HEK293 (cell line): ENCODE measurements around the gene ZNF439.
"Not testable (repeated sequence)": the region's sequence is repeated elsewhere in the genome, so short reads cannot be mapped to it uniquely, and the experiment has no call there.

Experiments
- CTCF ChIA-PET: fragments of 350-600 bp; formaldehyde crosslinking; extraction: SDS; loops from one replicate; lab custom pipeline; 2021; ENCODE audit warnings: antibody characterized with exemption; lab: Yijun Ruan, JAX
- POLR2A ChIA-PET: fragments of 300-600 bp; formaldehyde crosslinking; extraction: SDS; loops from one replicate; lab custom pipeline; 2020; ENCODE audit warnings: antibody characterized with exemption, inconsistent platforms; lab: Yijun Ruan, JAX
- H3K27ac ChIP-seq: fragments of 200-500 bp; sonication (Bioruptor generic); 2 replicates; pipeline ENCODE4 v1.5.1; 2014; ENCODE audit warnings: low read depth, low read length, control low read depth, inconsistent platforms; ENCODE audit errors: extremely low read depth
- H3K36me3 ChIP-seq, 2 experiments: fragments of 200-500 bp in 1 of 2; sonication (Bioruptor generic) in 1 of 2; 1 replicate in 1 of 2; 2 replicates in 1 of 2; pipeline ENCODE4 v1.5.1; 2014 to 2017; ENCODE audit warnings: inconsistent platforms in 2 of 2, low read length in 2 of 2; ENCODE audit not compliant: control insufficient read depth in 2 of 2, insufficient read depth in 1 of 2
- H3K4me1 ChIP-seq: fragments of 200-500 bp; sonication (Bioruptor generic); 2 replicates; pipeline ENCODE4 v1.5.1; 2014; ENCODE audit warnings: mild to moderate bottlenecking, low read length, inconsistent platforms; ENCODE audit not compliant: control insufficient read depth, insufficient read depth
- H3K4me3 ChIP-seq: 2 replicates; pipeline ENCODE4 v1.5.1; 2011; ENCODE audit warnings: low read depth, mild to moderate bottlenecking, control low read depth, low read length, moderate library complexity
- H3K9me3 ChIP-seq: fragments of 200-500 bp; sonication (Bioruptor generic); 2 replicates; pipeline ENCODE4 v1.5.1; 2014; ENCODE audit warnings: low read depth, low read length, inconsistent platforms; ENCODE audit not compliant: control insufficient read depth, insufficient read depth
- BCL11B ChIP-seq: fragments of 450-650 bp; formaldehyde crosslinking; IDR thresholded peaks from 2 replicates; pipeline ENCODE4 v1.5.1; 2016; ENCODE audit warnings: low read depth, missing biosample characterization, missing genetic modification characterization
- BCL6B ChIP-seq: fragments of 450-650 bp; formaldehyde crosslinking; IDR thresholded peaks from 2 replicates; pipeline ENCODE4 v1.5.1; 2017; ENCODE audit warnings: missing biosample characterization, missing genetic modification characterization
- KLF10 ChIP-seq: fragments of 450-650 bp; IDR thresholded peaks from 2 replicates; pipeline ENCODE4 v1.5.1; 2018; ENCODE audit warnings: missing biosample characterization, mild to moderate bottlenecking, missing genetic modification characterization
- MEIS1 ChIP-seq: sonication (generic); formaldehyde crosslinking; IDR thresholded peaks from 2 replicates; pipeline ENCODE4 v1.8.1; 2022; ENCODE audit warnings: missing genetic modification reagents, mild to moderate bottlenecking, borderline replicate concordance
- REST ChIP-seq: fragments of 450-650 bp; formaldehyde crosslinking; IDR thresholded peaks from 2 replicates; pipeline ENCODE4 v1.5.1; 2016; ENCODE audit warnings: missing biosample characterization, missing genetic modification characterization
- SETDB1 ChIP-seq: IDR thresholded peaks from one replicate; pipeline ENCODE4 v1.6.1; 2017; ENCODE audit warnings: mild to moderate bottlenecking, low read length, moderate library complexity, mixed read lengths; ENCODE audit not compliant: insufficient read length
- SP2 ChIP-seq: fragments of 450-650 bp; formaldehyde crosslinking; IDR thresholded peaks from 2 replicates; pipeline ENCODE4 v1.5.1; 2016; ENCODE audit warnings: missing biosample characterization, missing genetic modification characterization
- SP3 ChIP-seq: fragments of 450-650 bp; formaldehyde crosslinking; IDR thresholded peaks from 2 replicates; pipeline ENCODE4 v1.5.1; 2016; ENCODE audit warnings: missing biosample characterization, missing genetic modification characterization
- ZBTB1 ChIP-seq: fragments of 450-650 bp; formaldehyde crosslinking; IDR thresholded peaks from 2 replicates; pipeline ENCODE4 v1.5.1; 2016; ENCODE audit warnings: missing biosample characterization, missing genetic modification characterization
- ZBTB7A ChIP-seq: fragments of 450-650 bp; formaldehyde crosslinking; IDR thresholded peaks from 2 replicates; pipeline ENCODE4 v1.5.1; 2016; ENCODE audit warnings: low read depth, missing biosample characterization, missing genetic modification characterization
- ZIC2 ChIP-seq: fragments of 450-650 bp; formaldehyde crosslinking; IDR thresholded peaks from 2 replicates; pipeline ENCODE4 v1.5.1; 2016; ENCODE audit warnings: missing biosample characterization, missing genetic modification characterization
- ZNF140 ChIP-seq: fragments of 450-650 bp; formaldehyde crosslinking; IDR thresholded peaks from 2 replicates; pipeline ENCODE4 v1.5.1; 2016; ENCODE audit warnings: missing biosample characterization, missing genetic modification characterization
- ZNF174 ChIP-seq: fragments of 450-650 bp; formaldehyde crosslinking; IDR thresholded peaks from 2 replicates; pipeline ENCODE4 v1.5.0; 2017; ENCODE audit warnings: missing biosample characterization, mild to moderate bottlenecking, missing genetic modification characterization
- ZNF175 ChIP-seq: fragments of 450-650 bp; formaldehyde crosslinking; IDR thresholded peaks from 2 replicates; pipeline ENCODE4 v1.5.1; 2016; ENCODE audit warnings: missing biosample characterization, missing genetic modification characterization
- ZNF202 ChIP-seq: fragments of 450-650 bp; formaldehyde crosslinking; IDR thresholded peaks from 2 replicates; pipeline ENCODE4 v1.5.1; 2016; ENCODE audit warnings: missing biosample characterization, missing genetic modification characterization, borderline replicate concordance
- ZNF221 ChIP-seq: fragments of 450-650 bp; formaldehyde crosslinking; IDR thresholded peaks from 2 replicates; pipeline ENCODE4 v1.5.1; 2017; ENCODE audit warnings: missing biosample characterization, missing genetic modification characterization, borderline replicate concordance
- ZNF23 ChIP-seq: fragments of 450-650 bp; formaldehyde crosslinking; IDR thresholded peaks from 2 replicates; pipeline ENCODE4 v1.5.1; 2016; ENCODE audit warnings: missing biosample characterization, missing genetic modification characterization, borderline replicate concordance
- ZNF248 ChIP-seq: fragments of 450-650 bp; formaldehyde crosslinking; IDR thresholded peaks from 2 replicates; pipeline ENCODE4 v1.5.1; 2017; ENCODE audit warnings: missing biosample characterization, missing genetic modification characterization
- ZNF37A ChIP-seq: fragments of 450-650 bp; IDR thresholded peaks from 2 replicates; pipeline ENCODE4 v1.5.1; 2018; ENCODE audit warnings: missing biosample characterization, missing genetic modification characterization
- ZNF530 ChIP-seq: fragments of 450-650 bp; formaldehyde crosslinking; IDR thresholded peaks from 2 replicates; pipeline ENCODE4 v1.5.1; 2016; ENCODE audit warnings: low read depth, missing biosample characterization, missing genetic modification characterization
- ZNF585B ChIP-seq: fragments of 450-650 bp; formaldehyde crosslinking; IDR thresholded peaks from 2 replicates; pipeline ENCODE4 v1.5.1; 2016; ENCODE audit warnings: missing biosample characterization, missing genetic modification characterization
- ZNF707 ChIP-seq: fragments of 450-650 bp; formaldehyde crosslinking; IDR thresholded peaks from 2 replicates; pipeline ENCODE4 v1.5.1; 2016; ENCODE audit warnings: missing biosample characterization, missing genetic modification characterization
- ZNF776 ChIP-seq: fragments of 450-650 bp; formaldehyde crosslinking; IDR thresholded peaks from 2 replicates; pipeline ENCODE4 v1.5.0; 2017; ENCODE audit warnings: missing biosample characterization, missing genetic modification characterization, borderline replicate concordance
- ZNF791 ChIP-seq: fragments of 450-650 bp; formaldehyde crosslinking; IDR thresholded peaks from 2 replicates; pipeline ENCODE4 v1.5.1; 2016; ENCODE audit warnings: missing biosample characterization, missing genetic modification characterization
- TF ChIP-seq, protein P1 (sequence below): fragments of 450-650 bp; formaldehyde crosslinking; IDR thresholded peaks from 2 replicates; pipeline ENCODE4 v1.5.1; 2016; ENCODE audit warnings: missing biosample characterization, missing genetic modification characterization

The ZNF439 gene

DNA sequence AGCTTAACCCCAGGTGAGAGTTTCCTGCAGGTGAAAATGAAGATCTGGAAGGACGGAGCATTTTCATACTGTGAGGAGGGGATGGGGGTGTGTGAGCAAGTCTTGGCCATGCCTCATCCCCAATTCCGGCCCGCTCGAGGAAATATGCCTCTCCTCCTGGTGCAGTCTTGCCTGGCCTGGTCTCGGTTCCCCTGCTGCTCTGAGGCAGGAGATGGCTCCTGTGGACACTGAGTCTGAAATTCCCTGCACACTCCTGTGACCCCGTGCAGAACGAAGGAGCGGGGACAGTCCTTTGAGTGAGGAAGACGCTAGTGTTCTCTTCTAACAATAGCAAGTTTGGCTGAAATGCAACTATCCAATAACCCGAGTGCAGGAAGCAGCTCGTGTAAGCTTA is 329 bp upstream of the ZNF439 start (continued):
- no peak for TF ChIP-seq ZNF23
- TF ChIP-seq ZNF248 (tag by site-specific recombination) = no peak
- no peak for TF ChIP-seq ZBTB1 (tag by site-specific recombination)
- TF ChIP-seq KLF10 (tag by site-specific recombination) = no peak
- TF ChIP-seq ZNF202 (tag by site-specific recombination) = no peak
- TF ChIP-seq SP2 (tag by site-specific recombination) = no peak
- TF ChIP-seq BCL11B (tag by site-specific recombination) = no peak
- TF ChIP-seq ZNF140 = no peak
- no peak for TF ChIP-seq SETDB1
- no peak for TF ChIP-seq ZNF174
- no peak for TF ChIP-seq ZIC2
- TF ChIP-seq BCL6B = no peak

DNA sequence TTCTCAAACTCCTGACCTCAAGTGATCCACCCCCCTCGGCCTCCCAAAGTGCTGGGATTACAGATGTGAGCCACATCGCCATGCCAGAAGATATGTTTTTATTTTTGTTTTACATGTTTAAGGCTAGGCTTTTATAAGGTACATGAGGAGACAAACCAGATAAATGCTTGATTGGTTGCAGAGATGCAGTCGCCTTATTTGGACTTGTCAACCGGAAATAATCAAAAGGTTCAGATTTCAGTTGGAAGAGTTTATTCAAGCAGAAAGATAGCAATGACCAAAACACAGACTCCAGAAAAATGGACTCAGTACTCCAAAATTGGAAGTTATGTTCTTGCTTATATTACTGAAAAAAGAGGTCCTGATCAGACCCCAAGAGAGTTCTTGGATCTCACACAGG is 1.8 kb downstream of the ZNF439 start:
- H3K4me1 ChIP-seq, POLR2A ChIA-PET, H3K27ac ChIP-seq, H3K4me3 ChIP-seq, H3K9me3 ChIP-seq, H3K36me3 ChIP-seq, CTCF ChIA-PET: not testable (repeated sequence)

GRCh38 chr19:11853358-11853757 is 4.8 kb downstream of the ZNF439 start:
- Histone ChIP-seq H3K4me3 (no peak overlapping the region), H3K36me3 (no peaks in the 10 kb centered on the region), H3K9me3 (no peaks in the 10 kb centered on the region), H3K27ac (no peak overlapping the region), H3K4me1 (no peaks in the 10 kb centered on the region)
- TF ChIP-seq ZNF175 (tag by site-specific recombination) (no peak), ZNF707 (tag by site-specific recombination) (no peak), ZNF791 (no peak), ZNF202 (tag by site-specific recombination) (no peak), ZNF530 (tag by site-specific recombination) (no peak), ZNF221 (no peak), MEIS1 (CRISPR knock-in tag) (no peak), ZNF776 (tag by site-specific recombination) (no peak), ZBTB7A (no peak), ZIC2 (no peak), REST (tag by site-specific recombination) (no peak), SP3 (no peak), ZNF585B (no peak), ZNF37A (no peak)
- TF ChIP-seq, protein P1, sequence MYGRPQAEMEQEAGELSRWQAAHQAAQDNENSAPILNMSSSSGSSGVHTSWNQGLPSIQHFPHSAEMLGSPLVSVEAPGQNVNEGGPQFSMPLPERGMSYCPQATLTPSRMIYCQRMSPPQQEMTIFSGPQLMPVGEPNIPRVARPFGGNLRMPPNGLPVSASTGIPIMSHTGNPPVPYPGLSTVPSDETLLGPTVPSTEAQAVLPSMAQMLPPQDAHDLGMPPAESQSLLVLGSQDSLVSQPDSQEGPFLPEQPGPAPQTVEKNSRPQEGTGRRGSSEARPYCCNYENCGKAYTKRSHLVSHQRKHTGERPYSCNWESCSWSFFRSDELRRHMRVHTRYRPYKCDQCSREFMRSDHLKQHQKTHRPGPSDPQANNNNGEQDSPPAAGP (tag by site-specific recombination) = no peak
- POLR2A ChIA-PET = no interaction called here
- CTCF ChIA-PET = interaction anchor here (0.6 kb wide), 1 partner anchor 56 kb away, joined by 3 read pairs; no protein-coding TSS in a partner anchor
